ENCODE results near the gene TIFAB.

Gene TIFAB

GRCh38 chr5:135467051-135467625, 15.0 kb upstream of the TIFAB start:
- TF ChIP-seq CTCF (IDR thresholded peaks at IDR 0.05; ENCODE audit: low read depth, low read length): no peak
- no peak overlapping the region for H3K4me3 ChIP-seq (ENCODE audit: low read depth, low read length)
- in situ Hi-C loops (cut with HindIII; ENCODE audit: low sequenced_read_pairs): no loop called here
- DNase-seq (ENCODE audit: low read depth, low spot score): no peak

- in situ Hi-C loops (cut with HindIII; ENCODE audit: low sequenced_read_pairs): no loop called here
- no peak overlapping the region for H3K4me3 ChIP-seq (ENCODE audit: low read depth, low read length)
- TF ChIP-seq CTCF (IDR thresholded peaks at IDR 0.05; ENCODE audit: low read depth, low read length): peak; percentile 89
- DNase-seq (ENCODE audit: low read depth, low spot score): peak; percentile 66
Measured at GRCh38 chr5:135466178-135467050, 14.3 kb upstream of the TIFAB start.

- DNase-seq (ENCODE audit: low read depth, low spot score): no peak
- in situ Hi-C loops (cut with HindIII; ENCODE audit: low sequenced_read_pairs): no loop called here
- TF ChIP-seq CTCF (IDR thresholded peaks at IDR 0.05; ENCODE audit: low read depth, low read length): no peak
- H3K4me3 ChIP-seq (ENCODE audit: low read depth, low read length): no peak overlapping the region
Measured at GRCh38 chr5:135465391-135466122, 13.4 kb upstream of the TIFAB start.

- DNase-seq (ENCODE audit: low read depth, low spot score): peak; percentile 37
- in situ Hi-C loops (cut with HindIII; ENCODE audit: low sequenced_read_pairs): no loop called here
- no peak overlapping the region for H3K4me3 ChIP-seq (ENCODE audit: low read depth, low read length)
- peak; percentile 53 for TF ChIP-seq CTCF (IDR thresholded peaks at IDR 0.05; ENCODE audit: low read depth, low read length)
Measured at GRCh38 chr5:135462304-135462703, 10.2 kb upstream of the TIFAB start.

- TF ChIP-seq CTCF (IDR thresholded peaks at IDR 0.05; ENCODE audit: low read depth, low read length): no peak
- in situ Hi-C loops (cut with HindIII; ENCODE audit: low sequenced_read_pairs): no loop called here
- no peak for DNase-seq (ENCODE audit: low read depth, low spot score)
- H3K4me3 ChIP-seq (ENCODE audit: low read depth, low read length): no peak overlapping the region
Measured at GRCh38 chr5:135461481-135462151, 9.5 kb upstream of the TIFAB start.

Measured in astrocyte of the spinal cord (primary cell).